CD4-positive, alpha-beta T cell treated with Interleukin-4 for 4 hours (primary cell): ENCODE measurements around the gene SIGLEC1.

ENCODE experiments used
- DNase-seq: peaks from one replicate; pipeline ENCODE4 v3.0.0-alpha.2; 2020

The SIGLEC1 gene

GRCh38 chr20:3744037-3744436, 31.6 kb upstream of the SIGLEC1 start:
- DNase-seq = no peak

DNA sequence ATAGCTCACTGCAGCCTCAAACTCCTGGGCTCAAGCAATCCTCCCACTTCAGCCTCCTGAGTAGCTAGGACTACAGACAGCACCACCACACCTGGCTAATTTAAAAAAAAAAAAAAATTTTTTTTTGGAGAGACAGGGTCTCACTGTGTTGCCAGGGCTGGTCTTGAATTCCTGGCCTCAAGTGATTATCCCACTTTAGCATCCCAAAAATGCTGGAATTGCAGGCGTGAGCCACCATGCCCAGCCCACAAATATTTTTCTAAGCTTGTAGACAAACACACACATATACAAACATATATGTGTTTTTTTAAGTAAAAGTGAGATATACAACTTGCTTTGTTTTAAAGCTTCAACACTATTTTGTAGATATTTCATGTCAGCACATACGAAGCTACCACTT, 30.9 kb upstream of the SIGLEC1 start:
- no peak for DNase-seq

- DNase-seq = no peak
Measured at GRCh38 chr20:3741836-3742458, 29.5 kb upstream of the SIGLEC1 start.

GRCh38 chr20:3740615-3741301, 28.4 kb upstream of the SIGLEC1 start:
- no peak for DNase-seq

- no peak for DNase-seq
Measured at GRCh38 chr20:3739926-3740451, 27.6 kb upstream of the SIGLEC1 start.

DNA sequence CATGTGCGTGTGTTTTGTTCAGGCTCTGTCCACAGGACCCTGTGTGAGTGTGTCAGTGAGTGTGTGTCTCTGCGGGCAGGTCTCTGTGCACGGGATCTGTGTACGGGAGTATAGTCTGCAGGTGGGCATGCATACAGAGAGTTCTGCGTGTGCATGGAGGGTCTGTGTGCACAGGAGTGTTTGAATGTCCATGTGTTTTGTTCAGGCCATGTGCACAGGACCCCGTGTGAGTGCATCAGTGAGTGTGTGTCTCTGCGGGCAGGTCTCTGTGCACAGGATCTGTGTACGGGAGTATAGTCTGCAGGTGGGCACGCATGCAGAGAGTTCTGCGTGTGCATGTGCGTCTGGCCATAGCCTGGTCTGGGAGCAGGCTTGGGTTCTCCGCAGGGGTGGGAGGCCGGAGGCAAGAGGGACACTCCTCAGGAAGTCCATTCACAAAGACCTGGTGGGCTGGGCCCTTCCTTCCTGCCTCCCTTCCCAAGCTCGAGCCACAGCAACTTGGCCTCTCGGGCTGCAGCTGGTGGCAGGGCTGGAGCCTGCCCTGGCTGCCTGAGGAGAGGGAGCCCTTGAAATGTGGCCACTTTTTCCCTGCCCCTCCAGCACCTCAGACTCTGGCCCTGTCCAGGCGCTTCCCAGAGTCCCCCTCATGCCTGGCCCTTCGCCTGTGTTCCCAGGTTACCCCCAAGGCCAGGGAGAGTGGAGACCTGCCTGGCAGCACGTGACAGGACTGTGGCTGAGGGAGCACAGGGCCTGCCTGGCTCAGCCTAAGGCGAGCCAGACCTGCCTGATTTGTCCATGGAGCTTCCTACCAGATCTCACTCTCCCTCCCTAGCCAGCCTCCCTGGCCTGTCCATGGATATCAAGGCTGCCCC, 26.9 kb upstream of the SIGLEC1 start:
- no peak for DNase-seq

DNA sequence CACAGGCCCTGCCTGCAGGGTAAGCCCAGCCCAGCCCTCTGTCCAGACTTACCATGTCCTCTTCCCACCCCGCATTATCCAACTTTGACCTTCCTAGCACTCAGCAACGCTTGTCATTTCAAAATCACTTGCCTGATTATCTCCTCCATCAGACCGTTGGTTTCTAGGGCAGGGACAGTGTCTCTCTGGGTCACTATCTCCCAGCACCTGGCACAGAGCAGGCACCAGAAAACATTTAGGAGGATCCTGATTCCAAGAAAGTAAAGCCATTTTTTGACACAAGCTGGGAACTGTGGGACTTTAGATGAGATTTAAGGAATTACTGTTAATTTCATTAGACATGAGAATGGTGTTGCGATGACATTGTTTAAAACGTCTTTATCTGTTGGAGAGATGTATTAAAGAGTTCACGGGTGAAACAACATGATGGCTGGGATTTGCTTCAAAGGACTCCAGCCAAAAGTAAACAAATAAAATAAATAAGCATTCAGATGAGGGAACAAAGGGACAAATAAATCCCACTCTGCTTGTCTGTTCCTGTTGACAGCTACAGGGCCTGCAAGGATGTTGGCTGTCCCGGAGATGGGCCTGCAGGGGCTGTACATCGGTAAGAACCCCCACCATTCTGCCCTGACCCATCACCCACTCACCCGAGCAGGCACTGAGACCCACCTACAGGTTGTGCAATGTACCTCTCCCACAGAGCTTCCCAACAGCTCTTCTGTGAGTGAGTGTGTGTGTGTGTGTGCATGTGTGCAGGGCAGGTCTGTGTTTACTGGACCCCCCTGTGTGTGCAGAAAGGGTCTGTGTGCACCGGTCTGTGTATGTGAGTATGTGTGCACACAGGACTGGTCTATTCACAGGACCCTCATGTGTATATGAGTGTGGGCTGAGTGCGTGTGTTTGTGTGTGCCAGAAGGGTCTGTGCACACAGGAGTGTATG, 26.0 kb upstream of the SIGLEC1 start:
- DNase-seq = no peak

DNA sequence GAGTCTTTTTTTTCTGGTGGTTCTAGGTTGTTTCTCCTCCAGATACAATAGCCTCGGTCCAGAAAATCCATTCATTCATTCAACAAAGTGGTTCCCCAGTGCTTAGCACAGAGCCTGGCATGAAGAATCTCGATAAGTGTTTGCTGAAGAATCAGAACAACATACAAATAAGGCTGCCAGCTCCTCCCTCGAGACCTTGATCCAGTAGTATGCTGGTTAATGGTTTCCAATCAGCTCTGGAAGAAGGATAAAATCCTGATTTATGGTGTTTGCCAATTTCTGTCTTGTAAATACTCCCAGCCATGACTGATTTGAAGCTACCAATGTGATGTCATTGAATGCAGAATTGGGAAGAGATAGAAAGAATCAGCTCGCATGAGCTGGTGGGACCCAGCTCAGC, 23.4 kb upstream of the SIGLEC1 start:
- no peak for DNase-seq

DNA sequence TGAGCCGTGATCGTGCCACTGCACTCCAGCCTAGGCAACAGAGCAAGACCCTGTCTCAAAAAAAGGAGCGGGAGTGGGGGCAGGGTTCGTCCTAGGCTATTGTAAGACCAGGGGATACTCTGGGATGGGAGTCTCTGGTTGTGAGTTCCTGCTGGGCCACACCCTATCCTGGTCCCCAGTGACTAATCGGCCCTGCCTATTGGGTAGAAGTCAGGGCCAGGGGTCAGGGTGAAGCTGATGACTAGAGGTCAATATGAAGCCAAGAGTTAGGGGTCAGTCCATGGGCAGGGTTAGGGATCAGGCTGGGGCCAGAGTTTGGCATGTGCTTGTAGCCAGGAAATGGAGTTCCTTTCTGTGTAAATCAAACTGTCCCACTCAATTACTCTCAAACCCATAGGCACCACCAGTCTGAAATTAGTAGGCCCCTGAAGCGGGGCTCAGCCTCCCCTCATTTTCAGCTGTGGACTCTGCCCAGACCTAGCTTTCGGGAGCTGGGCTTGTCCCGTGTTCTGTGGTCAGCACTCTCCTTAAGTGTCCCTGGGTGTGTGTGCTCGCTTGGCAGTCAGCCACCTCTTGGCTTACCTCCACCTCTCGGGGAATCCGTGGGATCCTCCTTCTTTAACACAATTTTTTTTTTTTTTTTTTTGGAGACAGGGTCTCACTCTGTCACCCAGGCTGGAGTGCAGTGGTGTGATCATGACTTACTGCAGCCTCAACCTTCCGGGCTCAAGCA, 21.9 kb upstream of the SIGLEC1 start:
- no peak for DNase-seq

DNA sequence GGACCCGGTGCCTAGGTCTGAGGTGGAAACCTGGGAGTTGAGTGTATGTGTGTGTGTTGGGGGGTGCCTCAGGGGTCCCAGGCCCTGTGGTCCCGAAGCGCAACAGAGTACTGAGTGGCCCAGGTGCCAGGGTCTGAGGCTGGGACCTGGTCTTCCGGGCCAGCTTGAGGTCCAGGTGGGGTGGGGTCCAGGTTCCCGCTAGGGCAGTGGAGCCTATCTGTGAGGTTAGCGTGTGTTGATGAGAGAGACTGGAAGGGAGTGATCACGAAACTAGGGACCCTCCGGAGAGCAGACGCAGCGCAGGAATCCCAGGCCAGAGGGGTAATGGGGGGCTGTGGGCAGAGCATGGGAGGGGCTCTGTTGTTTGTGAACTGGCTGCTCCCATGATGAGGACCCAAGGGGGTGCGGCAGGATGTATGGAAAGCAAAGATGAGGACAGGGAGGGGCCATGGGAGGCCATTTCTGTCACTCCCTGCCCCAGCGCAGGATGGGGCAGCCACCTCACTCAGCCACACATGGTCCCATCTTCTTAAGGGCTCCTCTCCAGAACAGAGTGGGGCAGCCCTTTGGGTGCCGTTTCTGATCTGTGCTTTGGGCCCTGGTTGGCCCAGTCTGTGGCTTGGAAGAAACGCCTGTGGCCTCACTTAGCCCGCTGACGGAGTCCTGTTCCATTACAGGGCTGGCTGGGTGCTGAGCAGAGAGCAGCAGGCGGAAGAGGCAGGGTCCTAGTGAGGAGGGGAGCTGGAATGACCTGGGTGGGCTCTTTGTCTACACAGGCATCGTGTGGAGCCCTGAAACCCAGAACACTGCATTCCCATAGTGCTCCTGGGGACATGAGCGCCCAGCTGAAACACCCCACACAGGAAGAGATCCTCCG, 21.0 kb upstream of the SIGLEC1 start:
- no peak for DNase-seq

- no peak for DNase-seq
Measured at GRCh38 chr20:3732327-3733118, 20.1 kb upstream of the SIGLEC1 start, which contains the start of gene HSPA12B. TSS of gene HSPA12B (plus strand) at chr20:3732685. CDS start at chr20:3738675, 5,990 bp downstream.

DNA sequence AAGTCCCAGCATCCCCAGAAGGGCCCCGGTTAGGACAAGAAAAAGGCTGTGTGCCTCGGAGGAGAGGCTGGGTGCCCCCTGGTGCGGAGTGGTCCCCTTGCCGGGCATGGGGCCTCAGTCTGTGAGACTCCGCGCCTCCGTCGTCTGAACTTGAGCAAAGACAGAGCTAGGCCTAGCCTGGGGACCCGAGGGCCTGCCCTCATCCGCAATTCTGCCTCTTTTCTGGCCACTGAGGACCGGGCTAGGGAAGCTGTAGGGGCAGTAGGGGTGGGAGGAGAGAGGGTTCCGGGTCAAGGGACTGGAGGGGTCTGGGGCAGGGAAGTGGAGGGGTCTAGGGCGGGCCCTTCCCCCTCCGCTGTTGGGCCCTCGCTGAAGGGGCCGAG, 19.5 kb upstream of the SIGLEC1 start:
- DNase-seq = no peak

DNA sequence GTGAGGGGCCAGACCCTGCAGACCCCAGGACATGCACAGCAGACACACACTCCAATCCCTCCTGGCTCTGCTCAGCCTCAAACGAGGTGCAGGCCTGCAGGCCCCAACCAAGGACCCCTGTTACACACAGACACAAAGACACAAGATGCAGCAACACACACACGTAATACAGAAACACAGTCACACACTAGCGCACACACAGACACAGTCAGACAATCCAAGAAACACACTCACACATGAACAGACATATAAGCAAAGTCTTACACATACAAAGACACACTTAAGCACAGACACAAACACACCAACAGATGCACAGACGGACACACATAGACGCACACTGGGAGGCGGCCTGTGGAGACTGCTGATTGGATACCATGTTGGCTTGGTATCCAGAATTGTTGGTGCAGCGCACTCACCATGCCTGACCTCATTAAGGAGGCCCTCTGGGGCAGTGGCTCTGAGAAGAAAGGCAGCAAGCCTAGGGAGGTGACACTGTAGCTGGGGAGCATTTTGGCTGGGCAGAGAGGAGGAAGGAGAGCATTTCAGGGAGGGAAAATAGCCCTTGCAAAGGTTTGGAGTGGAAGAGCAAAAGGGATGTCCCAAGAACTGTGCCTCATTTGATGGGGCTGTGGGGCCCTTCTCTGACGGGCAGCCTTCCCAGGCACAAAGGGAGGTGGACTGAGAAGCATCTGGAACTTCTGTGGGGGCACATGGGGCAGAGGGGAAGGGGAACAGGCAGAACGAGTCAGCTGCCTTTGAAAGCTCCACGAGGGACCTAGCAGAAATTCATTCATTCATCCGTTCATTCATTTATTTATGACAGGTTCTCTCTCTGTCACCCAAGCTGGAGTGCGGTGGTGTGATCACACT, 18.6 kb upstream of the SIGLEC1 start:
- no peak for DNase-seq

GRCh38 chr20:3729811-3730540, 17.6 kb upstream of the SIGLEC1 start:
- no peak for DNase-seq

- no peak for DNase-seq
Measured at GRCh38 chr20:3729378-3729777, 17.0 kb upstream of the SIGLEC1 start.

DNA sequence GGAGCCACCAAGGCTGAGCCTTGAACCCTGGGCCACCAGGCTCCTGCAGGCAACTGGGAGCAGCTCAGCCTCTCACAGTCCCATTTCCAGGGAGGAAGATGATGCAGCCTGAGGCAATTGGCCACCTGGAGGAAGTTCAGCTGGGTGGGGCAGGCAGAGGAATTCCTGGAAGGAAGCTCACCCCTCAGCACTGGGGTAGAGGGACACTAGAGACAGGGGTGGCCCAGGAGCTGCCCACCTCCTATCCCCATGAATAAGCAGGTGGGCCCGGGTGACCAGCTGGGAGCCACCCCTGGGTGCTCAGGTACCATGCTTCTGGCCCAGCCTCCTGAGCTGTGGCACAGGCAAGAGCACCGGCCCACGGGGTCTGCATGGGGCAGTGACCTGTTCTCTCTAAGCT, 16.5 kb upstream of the SIGLEC1 start:
- no peak for DNase-seq

DNA sequence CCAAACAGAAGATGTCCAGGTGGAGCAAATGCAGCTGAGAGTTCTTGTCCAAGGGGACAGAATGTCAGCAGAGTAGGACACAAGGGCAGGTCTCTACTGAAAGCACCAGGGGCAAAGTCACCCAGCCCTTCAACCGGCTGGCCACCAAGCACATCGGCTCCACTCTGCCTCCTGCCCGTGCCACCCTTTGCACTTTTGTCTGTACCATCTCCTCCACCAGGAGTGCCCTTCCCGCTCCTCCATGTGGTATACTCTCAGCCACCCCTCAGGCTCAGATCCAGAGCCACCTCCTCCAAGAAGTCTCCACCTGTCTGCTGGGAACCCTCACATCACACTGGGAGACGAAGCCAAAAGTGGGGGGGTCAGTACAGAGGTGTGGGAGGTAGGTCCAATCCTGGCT, 16.0 kb upstream of the SIGLEC1 start:
- no peak for DNase-seq

GRCh38 chr20:3727401-3728021, 15.1 kb upstream of the SIGLEC1 start:
- DNase-seq = no peak
